Right atrium auricular region (tissue), 2 donors: ENCODE data around the gene AFDN. TPM values are rescaled to one million over a fixed set of nuclear protein-coding genes. Genes with fewer than 3 reads are reported as not detected.

ENCODE experiments used
- DNase-seq: peaks from one replicate; pipeline ENCODE4 v3.0.0-alpha.2; 2019; ENCODE audit warnings: low spot score
- H3K27ac ChIP-seq, 2 donors: fragments of 200-600 bp; sonication (generic); 1 replicate in 1 of 2; 2 replicates in 1 of 2; pipeline ENCODE4 v1.5.1; 2016 to 2019
- H3K27me3 ChIP-seq, 2 donors: fragments of 200-600 bp; sonication (generic); one replicate each; pipeline versions ENCODE4 v1.5.1 to v1.6.0; 2017 to 2019
- H3K36me3 ChIP-seq: fragments of 200-600 bp; sonication (generic); one replicate; pipeline ENCODE4 v1.5.1; 2016
- H3K4me1 ChIP-seq, 2 donors: fragments of 200-600 bp; sonication (generic); one replicate each; pipeline versions ENCODE4 v1.5.1 to v1.6.0; 2017 to 2019
- H3K4me3 ChIP-seq, 2 donors: fragments of 200-600 bp; sonication (generic); 1 replicate in 1 of 2; 2 replicates in 1 of 2; pipeline ENCODE4 v1.5.1; 2017 to 2019; ENCODE audit warnings: mild to moderate bottlenecking in 1 of 2, moderate library complexity in 1 of 2
- H3K9me3 ChIP-seq, 2 donors: fragments of 200-600 bp; sonication (generic); one replicate each; pipeline ENCODE4 v1.5.1; 2019
- total RNA-seq, 2 donors: library from RNA; depleted of rRNA; stranded (reverse); fragments of >200 nt; gene quantifications; one replicate each; pipeline ENCODE4 v1.1.0, GENCODE V29; 2016
- TF ChIP-seq, protein P1 (sequence below), 2 donors: fragments of 200-600 bp; sonication (generic); IDR thresholded peaks; one replicate each; pipeline ENCODE4 v1.5.1; 2019; ENCODE audit warnings: antibody characterized with exemption in 2 of 2

Gene AFDN
- total RNA-seq, 2 donors from 2014 or later = 51.6 to 51.8 TPM

DNA sequence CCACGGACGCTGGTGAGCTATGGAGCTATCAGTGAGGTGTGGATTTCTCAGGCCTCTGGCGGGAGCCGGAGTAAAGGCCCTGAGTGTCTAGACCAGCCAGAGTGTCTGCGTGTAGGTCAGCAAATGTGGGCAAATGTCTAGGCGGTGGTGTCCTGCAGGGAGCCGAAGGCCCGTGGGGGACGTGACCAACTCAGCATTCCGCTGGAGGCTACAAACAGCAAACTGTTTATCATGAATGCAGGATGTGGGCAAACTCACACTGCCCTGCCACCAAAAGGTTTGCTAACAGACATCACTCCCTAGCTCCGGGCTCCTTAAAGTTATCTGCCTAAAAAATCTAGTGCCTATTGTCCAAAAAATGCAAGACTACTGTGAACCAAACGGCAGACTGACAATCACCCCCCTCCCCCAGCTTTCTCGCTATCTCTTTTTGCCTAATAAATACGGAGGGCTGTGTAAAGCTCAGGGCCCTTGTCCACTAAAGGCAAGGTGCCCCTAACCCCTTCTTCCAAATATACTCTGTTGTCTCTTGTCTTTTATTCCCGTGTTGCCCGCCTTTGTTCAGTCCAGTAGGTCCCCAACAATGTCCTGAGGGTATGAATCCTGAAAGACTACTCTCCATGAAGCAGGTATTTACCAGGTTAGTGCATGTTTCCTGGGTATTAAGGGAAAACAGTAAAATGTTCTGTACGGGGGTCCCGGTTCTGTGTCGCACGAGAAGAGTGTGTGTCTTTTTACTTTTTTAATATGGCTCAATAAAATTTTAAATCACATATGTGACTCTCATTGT, 29.0 kb upstream of the AFDN start:
- no peak overlapping the region for H3K27ac ChIP-seq
- no peak for DNase-seq
- H3K36me3 ChIP-seq = no peaks in the 10 kb centered on the region
- H3K27me3 ChIP-seq = no peaks in the 10 kb centered on the region
- H3K4me3 ChIP-seq = no peak overlapping the region
- peaks cover 0 to 24% of the 10 kb centered on the region in 2 donors for H3K4me1 ChIP-seq
- TF ChIP-seq, protein P1, sequence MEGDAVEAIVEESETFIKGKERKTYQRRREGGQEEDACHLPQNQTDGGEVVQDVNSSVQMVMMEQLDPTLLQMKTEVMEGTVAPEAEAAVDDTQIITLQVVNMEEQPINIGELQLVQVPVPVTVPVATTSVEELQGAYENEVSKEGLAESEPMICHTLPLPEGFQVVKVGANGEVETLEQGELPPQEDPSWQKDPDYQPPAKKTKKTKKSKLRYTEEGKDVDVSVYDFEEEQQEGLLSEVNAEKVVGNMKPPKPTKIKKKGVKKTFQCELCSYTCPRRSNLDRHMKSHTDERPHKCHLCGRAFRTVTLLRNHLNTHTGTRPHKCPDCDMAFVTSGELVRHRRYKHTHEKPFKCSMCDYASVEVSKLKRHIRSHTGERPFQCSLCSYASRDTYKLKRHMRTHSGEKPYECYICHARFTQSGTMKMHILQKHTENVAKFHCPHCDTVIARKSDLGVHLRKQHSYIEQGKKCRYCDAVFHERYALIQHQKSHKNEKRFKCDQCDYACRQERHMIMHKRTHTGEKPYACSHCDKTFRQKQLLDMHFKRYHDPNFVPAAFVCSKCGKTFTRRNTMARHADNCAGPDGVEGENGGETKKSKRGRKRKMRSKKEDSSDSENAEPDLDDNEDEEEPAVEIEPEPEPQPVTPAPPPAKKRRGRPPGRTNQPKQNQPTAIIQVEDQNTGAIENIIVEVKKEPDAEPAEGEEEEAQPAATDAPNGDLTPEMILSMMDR (IDR thresholded peaks at IDR 0.05) = no peak
- no peaks in the 10 kb centered on the region for H3K9me3 ChIP-seq

DNA sequence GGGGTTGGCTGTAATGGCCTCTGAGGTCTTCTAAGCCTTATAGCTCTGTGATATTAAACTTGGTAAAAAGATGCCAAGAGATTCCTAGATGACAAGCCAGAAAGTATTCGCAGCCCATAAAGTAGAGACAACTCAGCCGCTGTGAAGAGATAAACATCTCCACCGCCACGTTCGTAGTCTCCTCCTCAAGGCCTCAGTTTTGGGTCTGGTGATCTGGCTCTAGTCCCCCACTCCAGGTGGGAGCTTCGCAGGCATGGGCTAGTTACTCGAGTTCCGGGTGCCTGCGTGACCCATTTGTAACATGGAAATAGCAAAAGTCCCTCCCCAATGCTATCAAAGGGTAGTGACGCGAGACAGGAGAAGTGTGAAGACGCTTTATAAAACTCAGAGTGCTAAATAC, 28.3 kb upstream of the AFDN start:
- TF ChIP-seq, protein P1 (IDR thresholded peaks at IDR 0.05) = no peak

DNA sequence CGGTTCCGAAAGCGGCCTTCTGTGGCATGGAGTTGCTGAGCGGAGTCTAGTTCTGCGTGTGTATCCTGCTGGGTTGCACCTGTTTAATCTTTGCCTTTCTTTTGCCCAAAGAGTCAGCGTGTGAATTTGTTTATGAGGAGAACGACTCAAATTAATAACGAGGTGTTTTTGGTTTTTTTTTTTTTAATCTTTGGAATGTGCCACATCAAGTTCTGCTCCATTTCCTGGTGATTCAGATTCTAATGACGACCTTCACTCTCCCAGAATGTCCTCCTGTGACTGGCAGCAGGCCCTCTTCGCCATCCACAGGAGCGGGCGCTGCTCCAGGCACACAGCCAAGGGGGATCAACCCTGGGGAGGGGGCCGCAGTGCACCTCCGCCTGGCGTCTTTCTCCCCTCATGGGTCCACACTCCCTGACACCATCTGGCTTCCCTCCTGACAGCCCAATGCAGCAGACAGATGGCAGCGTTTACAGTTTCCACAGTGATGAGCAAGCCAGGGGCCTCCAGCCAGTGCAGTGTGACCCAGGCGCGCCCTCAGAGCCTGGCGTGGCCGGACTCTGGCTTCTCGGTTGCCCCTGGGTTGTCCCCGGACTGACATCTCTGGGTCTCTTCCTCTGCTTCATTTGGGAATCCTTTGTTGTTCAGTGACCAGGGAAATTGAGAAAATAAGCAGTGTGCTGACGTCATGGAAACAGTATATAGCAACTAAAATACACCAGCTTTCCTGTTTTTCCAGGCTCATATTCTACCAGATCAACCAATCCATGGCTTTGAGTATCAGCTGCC, 27.5 kb upstream of the AFDN start:
- DNase-seq = no peak

More for the DNA sequence above, 28.3 kb upstream of the AFDN start:
- no peak overlapping the region for H3K27ac ChIP-seq
- DNase-seq = no peak
- no peaks in the 10 kb centered on the region for H3K9me3 ChIP-seq
- peaks cover 0 to 24% of the 10 kb centered on the region in 2 donors for H3K4me1 ChIP-seq
- no peak overlapping the region for H3K4me3 ChIP-seq
- no peaks in the 10 kb centered on the region for H3K36me3 ChIP-seq
- no peaks in the 10 kb centered on the region for H3K27me3 ChIP-seq

DNA sequence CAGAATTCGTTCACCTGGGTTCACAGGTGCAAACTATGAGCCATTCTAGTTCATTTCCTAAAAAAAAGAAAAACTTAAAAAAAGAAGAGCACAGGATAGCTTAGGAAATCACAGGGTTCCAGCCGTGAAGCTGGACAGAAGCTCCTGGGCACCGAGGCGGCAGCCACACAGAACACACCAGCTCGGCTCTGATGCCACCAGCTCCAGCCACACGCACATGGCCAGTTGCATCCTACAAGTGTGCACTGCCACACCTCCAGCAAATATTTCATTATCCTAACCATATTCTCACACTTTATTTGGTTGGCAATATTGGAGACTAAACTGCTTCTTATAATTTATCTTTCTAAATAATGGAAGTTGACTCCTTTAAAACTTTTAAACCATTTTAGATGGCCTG, 26.2 kb upstream of the AFDN start:
- Histone ChIP-seq H3K27me3 (no peaks in the 10 kb centered on the region), H3K4me3 (no peak overlapping the region), H3K36me3 (no peaks in the 10 kb centered on the region), H3K27ac (no peak overlapping the region), H3K4me1 (peaks cover 0 to 24% of the 10 kb centered on the region in 2 donors), H3K9me3 (no peaks in the 10 kb centered on the region)
- no peak for DNase-seq
- TF ChIP-seq, protein P1 (IDR thresholded peaks at IDR 0.05) = no peak

More for the DNA sequence above, 27.5 kb upstream of the AFDN start:
- H3K4me1 ChIP-seq = peaks cover 0 to 24% of the 10 kb centered on the region in 2 donors
- no peaks in the 10 kb centered on the region for H3K9me3 ChIP-seq
- H3K36me3 ChIP-seq = no peaks in the 10 kb centered on the region
- no peaks in the 10 kb centered on the region for H3K27me3 ChIP-seq
- TF ChIP-seq, protein P1 (IDR thresholded peaks at IDR 0.05) = no peak
- no peak overlapping the region for H3K4me3 ChIP-seq
- no peak overlapping the region for H3K27ac ChIP-seq

DNA sequence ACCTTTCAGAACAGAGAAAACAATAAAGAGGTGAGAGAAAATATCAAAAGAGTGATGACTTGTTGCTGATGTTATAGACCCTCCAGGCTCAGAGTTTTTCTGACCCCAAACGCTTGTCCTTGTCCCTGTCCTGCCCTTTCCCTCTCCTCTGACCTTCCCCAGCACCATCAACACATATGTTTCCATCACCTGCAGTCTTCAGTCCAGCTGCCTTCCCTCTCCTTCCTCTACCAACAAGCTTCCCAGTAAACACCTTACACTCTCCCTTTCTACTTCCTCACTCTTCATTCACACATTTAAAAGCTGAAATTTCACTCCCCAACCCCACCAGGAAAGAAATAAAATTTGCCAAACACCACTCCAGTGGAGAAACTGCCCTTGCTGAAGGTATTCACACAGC, 25.4 kb upstream of the AFDN start:
- Histone ChIP-seq H3K4me1 (peaks cover 0 to 18% of the 10 kb centered on the region in 2 donors), H3K9me3 (no peaks in the 10 kb centered on the region), H3K27ac (no peak overlapping the region), H3K4me3 (no peak overlapping the region), H3K27me3 (no peaks in the 10 kb centered on the region), H3K36me3 (no peaks in the 10 kb centered on the region)
- TF ChIP-seq, protein P1 (IDR thresholded peaks at IDR 0.05) = no peak
- no peak for DNase-seq
